ENCODE results near the gene ACP3. TPM values are rescaled to one million over a fixed set of nuclear protein-coding genes. Genes with fewer than 3 reads are reported as not detected.

The ACP3 gene
- total RNA-seq, 2 donors from 2014 or later: 0.34 to 1.5 TPM

DNA sequence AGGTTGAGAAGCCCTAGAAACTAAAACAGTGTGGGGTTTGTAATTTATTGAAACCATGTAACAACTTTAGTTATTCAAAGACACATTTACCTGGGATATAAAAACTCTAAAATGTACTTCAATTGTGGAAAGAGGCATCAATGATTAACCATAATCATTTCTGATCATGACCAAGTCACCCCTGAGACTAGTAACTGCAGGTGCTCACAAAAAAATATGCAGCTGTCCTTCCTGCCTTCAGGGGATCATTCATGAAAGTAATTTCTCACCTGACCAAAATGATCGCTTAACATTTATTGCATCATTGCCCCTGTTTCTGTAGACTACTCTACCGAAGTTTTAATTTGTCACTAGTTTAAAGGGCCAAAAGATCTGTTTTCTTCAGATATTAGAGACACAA, 9.0 kb downstream of the ACP3 start:
- no peak overlapping the region for H3K4me3 Mint-ChIP-seq
- no peaks in the 10 kb centered on the region for H3K9me3 ChIP-seq (ENCODE audit: control insufficient read depth, low read length, poor library complexity, severe bottlenecking)
- no peak overlapping the region for H3K27ac Mint-ChIP-seq
- DNase-seq (no peak), ATAC-seq (no peak)
- H3K4me1 Mint-ChIP-seq: no peaks in the 10 kb centered on the region
- no peaks in the 10 kb centered on the region for H3K36me3 Mint-ChIP-seq (ENCODE audit: low read depth)
- H3K27me3 Mint-ChIP-seq: peaks cover 37% of the 10 kb centered on the region

- Mint-ChIP-seq H3K4me3 (no peak overlapping the region), H3K4me1 (peaks cover 3% of the 10 kb centered on the region), H3K27ac (no peak overlapping the region), H3K36me3 (ENCODE audit: low read depth) (peaks cover 2% of the 10 kb centered on the region), H3K27me3 (peaks cover 40% of the 10 kb centered on the region)
- ATAC-seq: no peak
- H3K9me3 ChIP-seq (ENCODE audit: control insufficient read depth, low read length, poor library complexity, severe bottlenecking): no peaks in the 10 kb centered on the region
- DNase-seq: no peak
Measured at GRCh38 chr3:132332082-132332481, 14.9 kb downstream of the ACP3 start.

DNA sequence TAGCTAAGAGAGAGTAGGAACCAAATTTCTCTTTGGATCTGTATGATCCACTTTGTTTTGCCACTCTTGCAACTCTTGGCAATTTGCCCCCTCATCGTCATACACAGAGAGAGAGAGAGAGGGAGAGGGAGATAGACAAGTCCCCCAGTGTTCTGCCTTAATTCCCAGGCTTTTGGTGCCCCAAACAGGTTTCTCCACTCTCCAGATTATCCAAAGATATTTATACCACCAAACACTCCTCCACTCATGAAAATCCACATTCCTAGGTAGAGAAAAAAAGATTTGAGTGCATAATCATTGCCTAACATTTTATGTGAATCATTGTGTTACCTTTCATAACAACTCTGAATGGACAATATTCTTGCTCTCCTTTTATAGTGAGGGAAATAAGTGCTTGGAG, 15.3 kb downstream of the ACP3 start:
- Mint-ChIP-seq H3K27me3 (peaks cover 40% of the 10 kb centered on the region), H3K4me1 (peaks cover 3% of the 10 kb centered on the region), H3K4me3 (no peak overlapping the region), H3K27ac (no peak overlapping the region), H3K36me3 (ENCODE audit: low read depth) (peaks cover 2% of the 10 kb centered on the region)
- ATAC-seq (no peak), DNase-seq (no peak)
- H3K9me3 ChIP-seq (ENCODE audit: control insufficient read depth, low read length, poor library complexity, severe bottlenecking): no peaks in the 10 kb centered on the region

- DNase-seq (no peak), ATAC-seq (no peak)
- no peak overlapping the region for H3K27ac Mint-ChIP-seq
- no peaks in the 10 kb centered on the region for H3K36me3 Mint-ChIP-seq (ENCODE audit: low read depth)
- H3K4me3 Mint-ChIP-seq: no peak overlapping the region
- H3K9me3 ChIP-seq (ENCODE audit: control insufficient read depth, low read length, poor library complexity, severe bottlenecking): no peaks in the 10 kb centered on the region
- peaks cover 36% of the 10 kb centered on the region for H3K27me3 Mint-ChIP-seq
- peaks cover 5% of the 10 kb centered on the region for H3K4me1 Mint-ChIP-seq
Measured at GRCh38 chr3:132341746-132342145, 24.5 kb downstream of the ACP3 start.

GRCh38 chr3:132342183-132342582, 25.0 kb downstream of the ACP3 start:
- ATAC-seq: no peak
- Mint-ChIP-seq H3K36me3 (ENCODE audit: low read depth) (no peaks in the 10 kb centered on the region), H3K4me3 (no peak overlapping the region), H3K27ac (no peak overlapping the region), H3K4me1 (peaks cover 5% of the 10 kb centered on the region), H3K27me3 (peaks cover 36% of the 10 kb centered on the region)
- H3K9me3 ChIP-seq (ENCODE audit: control insufficient read depth, low read length, poor library complexity, severe bottlenecking): no peaks in the 10 kb centered on the region
- DNase-seq: no peak

GRCh38 chr3:132342610-132343009, 25.4 kb downstream of the ACP3 start:
- no peaks in the 10 kb centered on the region for H3K9me3 ChIP-seq (ENCODE audit: control insufficient read depth, low read length, poor library complexity, severe bottlenecking)
- H3K27ac Mint-ChIP-seq: no peak overlapping the region
- H3K4me1 Mint-ChIP-seq: peaks cover 5% of the 10 kb centered on the region
- H3K27me3 Mint-ChIP-seq: peaks cover 36% of the 10 kb centered on the region
- DNase-seq (no peak), ATAC-seq (no peak)
- H3K36me3 Mint-ChIP-seq (ENCODE audit: low read depth): no peaks in the 10 kb centered on the region
- H3K4me3 Mint-ChIP-seq: no peak overlapping the region

DNA sequence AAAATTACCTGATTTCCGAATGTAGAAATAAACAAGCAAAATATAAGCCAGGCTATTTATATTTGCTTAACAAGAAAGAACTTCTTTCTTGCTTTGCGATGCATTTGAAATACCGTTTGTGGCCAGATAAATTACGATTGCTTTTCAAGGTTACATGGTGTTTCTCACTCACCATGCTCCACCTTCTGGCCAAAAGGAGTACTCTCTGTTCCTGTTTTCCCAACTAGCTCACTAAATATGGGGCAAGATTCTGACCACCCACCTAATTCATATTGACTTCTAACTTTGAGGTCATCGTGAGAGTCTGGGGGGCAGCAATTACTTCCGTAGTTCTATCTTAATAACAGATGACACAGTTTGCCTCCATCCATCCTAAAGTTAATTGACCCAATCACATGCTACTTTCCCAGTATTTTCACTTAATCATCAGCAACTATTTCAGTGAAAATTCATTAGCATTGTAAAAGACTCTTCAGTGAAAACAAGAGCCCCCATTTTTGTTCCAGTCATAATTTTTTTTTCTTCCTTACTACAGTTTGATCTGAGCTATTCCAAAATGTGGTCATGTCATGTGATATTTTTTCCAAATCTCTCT, 25.9 kb downstream of the ACP3 start:
- ATAC-seq (no peak), DNase-seq (no peak)
- H3K4me1 Mint-ChIP-seq: peaks cover 5% of the 10 kb centered on the region
- H3K27ac Mint-ChIP-seq: no peak overlapping the region
- no peak overlapping the region for H3K4me3 Mint-ChIP-seq
- peaks cover 36% of the 10 kb centered on the region for H3K27me3 Mint-ChIP-seq
- no peaks in the 10 kb centered on the region for H3K9me3 ChIP-seq (ENCODE audit: control insufficient read depth, low read length, poor library complexity, severe bottlenecking)
- H3K36me3 Mint-ChIP-seq (ENCODE audit: low read depth): no peaks in the 10 kb centered on the region

GRCh38 chr3:132344666-132345280, 27.6 kb downstream of the ACP3 start:
- peaks cover 5% of the 10 kb centered on the region for H3K4me1 Mint-ChIP-seq
- no peak overlapping the region for H3K27ac Mint-ChIP-seq
- DNase-seq (no peak), ATAC-seq (no peak)
- no peak overlapping the region for H3K4me3 Mint-ChIP-seq
- H3K9me3 ChIP-seq (ENCODE audit: control insufficient read depth, low read length, poor library complexity, severe bottlenecking): no peaks in the 10 kb centered on the region
- H3K27me3 Mint-ChIP-seq: peaks cover 39% of the 10 kb centered on the region
- no peaks in the 10 kb centered on the region for H3K36me3 Mint-ChIP-seq (ENCODE audit: low read depth)

DNA sequence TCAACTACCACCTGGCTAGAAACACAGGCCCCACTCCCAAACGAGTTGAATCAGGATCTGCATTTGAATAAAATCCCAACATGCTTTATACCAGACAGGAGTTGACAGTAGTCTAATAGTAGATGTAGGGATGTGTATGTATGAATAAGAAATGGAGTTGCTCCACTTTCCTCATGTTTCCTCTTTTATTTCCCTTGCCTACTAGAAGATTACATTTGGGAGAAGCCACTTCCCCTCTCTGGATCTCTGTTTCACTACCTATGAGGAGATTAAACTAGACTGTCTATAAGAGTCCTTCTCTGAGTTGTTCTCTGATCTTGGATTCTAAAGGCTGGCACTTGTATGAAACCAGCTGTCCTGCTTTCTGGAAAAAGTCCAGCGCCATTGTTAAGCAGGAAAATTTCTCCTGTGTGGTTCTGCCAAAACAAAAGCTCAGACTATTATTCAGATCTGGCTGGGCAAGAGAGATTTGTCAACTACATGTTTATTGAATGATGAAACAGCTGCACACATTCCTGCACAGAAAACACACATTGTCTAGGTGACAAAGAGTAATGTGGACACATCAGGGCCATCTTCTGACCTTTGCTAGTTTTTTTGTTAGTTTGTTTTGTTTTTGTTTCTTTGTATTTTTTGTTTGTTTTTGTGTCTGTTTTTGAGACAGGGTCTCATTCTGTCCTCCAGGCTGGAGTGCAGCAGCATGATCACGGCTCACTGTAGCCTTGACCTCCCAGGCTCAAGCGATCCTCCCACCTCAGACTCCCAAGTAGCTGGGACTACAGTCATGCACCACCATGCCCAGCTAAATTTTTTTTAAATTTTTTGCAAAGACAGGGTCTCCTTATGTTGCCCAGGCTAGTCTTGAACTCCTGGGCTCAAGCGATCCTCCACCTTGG, 29.9 kb downstream of the ACP3 start:
- Mint-ChIP-seq H3K4me3 (no peak overlapping the region), H3K36me3 (ENCODE audit: low read depth) (peaks cover 4% of the 10 kb centered on the region), H3K4me1 (peaks cover 5% of the 10 kb centered on the region), H3K27me3 (peaks cover 46% of the 10 kb centered on the region), H3K27ac (no peak overlapping the region)
- ATAC-seq (no peak), DNase-seq (no peak)
- no peaks in the 10 kb centered on the region for H3K9me3 ChIP-seq (ENCODE audit: control insufficient read depth, low read length, poor library complexity, severe bottlenecking)

DNA sequence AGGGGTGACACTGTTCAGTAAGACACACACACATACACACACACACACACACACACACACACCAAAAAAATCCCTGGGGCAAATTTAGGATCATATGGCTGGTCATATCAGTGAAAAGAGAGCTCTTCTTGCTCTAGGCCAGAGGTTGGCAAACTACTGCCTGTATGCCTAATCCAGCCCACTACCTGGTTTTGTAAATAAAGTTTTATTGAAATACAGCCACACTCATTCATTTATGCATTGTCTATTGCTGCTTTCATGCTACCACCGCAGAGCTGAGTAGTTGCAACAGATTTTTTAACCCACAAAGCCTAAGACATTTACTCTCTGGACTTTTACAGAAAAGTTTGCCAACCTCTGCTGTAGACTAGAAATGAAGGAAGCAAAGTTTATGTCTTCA, 30.6 kb downstream of the ACP3 start:
- Mint-ChIP-seq H3K36me3 (ENCODE audit: low read depth) (peaks cover 4% of the 10 kb centered on the region), H3K27ac (no peak overlapping the region), H3K4me1 (peaks cover 9% of the 10 kb centered on the region), H3K4me3 (no peak overlapping the region), H3K27me3 (peaks cover 49% of the 10 kb centered on the region)
- no peaks in the 10 kb centered on the region for H3K9me3 ChIP-seq (ENCODE audit: control insufficient read depth, low read length, poor library complexity, severe bottlenecking)
- ATAC-seq: no peak
- DNase-seq: no peak

- no peaks in the 10 kb centered on the region for H3K9me3 ChIP-seq (ENCODE audit: control insufficient read depth, low read length, poor library complexity, severe bottlenecking)
- DNase-seq: no peak
- Mint-ChIP-seq H3K4me1 (peaks cover 9% of the 10 kb centered on the region), H3K27ac (no peak overlapping the region), H3K36me3 (ENCODE audit: low read depth) (peaks cover 4% of the 10 kb centered on the region), H3K27me3 (peaks cover 43% of the 10 kb centered on the region), H3K4me3 (no peak overlapping the region)
- no peak for ATAC-seq
Measured at GRCh38 chr3:132348531-132348930, 31.3 kb downstream of the ACP3 start.

DNA sequence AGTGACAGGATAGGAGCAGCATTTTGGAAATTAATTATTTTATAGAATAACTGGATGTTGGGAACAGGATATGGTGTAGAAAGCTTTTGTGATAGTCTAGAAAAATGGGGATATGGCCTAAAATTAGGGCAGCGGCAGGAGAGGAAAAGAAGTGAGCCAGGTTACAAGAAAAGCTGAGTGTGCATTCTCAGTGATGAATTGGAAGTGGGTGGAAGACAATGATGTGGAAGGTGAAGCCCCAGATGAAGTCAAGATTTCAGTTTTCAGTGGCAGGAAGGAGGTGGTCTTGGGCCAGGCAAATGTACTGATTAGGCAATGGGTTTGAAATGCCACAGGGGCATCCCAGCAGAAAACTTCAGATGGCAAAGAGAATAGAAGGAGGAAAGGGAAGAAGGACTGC, 33.6 kb downstream of the ACP3 start:
- Mint-ChIP-seq H3K4me3 (no peak overlapping the region), H3K36me3 (ENCODE audit: low read depth) (peaks cover 4% of the 10 kb centered on the region), H3K4me1 (peaks cover 6% of the 10 kb centered on the region), H3K27ac (no peak overlapping the region), H3K27me3 (peaks cover 43% of the 10 kb centered on the region)
- DNase-seq (no peak), ATAC-seq (no peak)
- H3K9me3 ChIP-seq (ENCODE audit: control insufficient read depth, low read length, poor library complexity, severe bottlenecking): no peaks in the 10 kb centered on the region

DNA sequence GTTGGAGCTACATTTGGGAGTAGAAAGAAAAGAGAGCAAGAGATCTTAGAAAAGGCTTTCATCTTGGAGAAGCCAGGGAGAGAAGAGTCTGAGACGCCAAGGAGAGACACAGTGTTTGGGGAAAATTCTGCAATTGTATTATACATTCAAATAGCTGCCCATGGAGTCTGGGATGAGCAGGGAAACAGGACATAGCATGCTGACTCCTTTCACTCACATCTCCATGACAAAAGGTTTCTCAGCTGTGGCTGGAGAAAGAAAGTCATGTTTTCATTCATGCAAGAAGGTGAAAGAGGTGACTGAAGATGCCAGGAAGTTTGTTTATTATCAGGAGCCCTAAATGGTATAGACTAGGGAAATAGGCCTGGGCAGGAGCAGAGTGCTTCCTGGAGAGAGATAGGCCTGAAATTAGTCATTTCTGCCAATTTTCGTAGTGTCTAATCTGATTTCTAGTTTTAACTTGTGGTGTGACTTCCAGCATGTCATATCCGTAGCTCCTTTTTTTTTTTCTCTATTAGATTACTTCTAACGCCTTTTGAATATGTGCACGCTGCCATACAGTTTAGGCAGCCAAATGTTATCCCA, 34.1 kb downstream of the ACP3 start:
- Mint-ChIP-seq H3K36me3 (ENCODE audit: low read depth) (peaks cover 4% of the 10 kb centered on the region), H3K4me3 (no peak overlapping the region), H3K27me3 (peaks cover 39% of the 10 kb centered on the region), H3K4me1 (peaks cover 4% of the 10 kb centered on the region), H3K27ac (no peak overlapping the region)
- no peaks in the 10 kb centered on the region for H3K9me3 ChIP-seq (ENCODE audit: control insufficient read depth, low read length, poor library complexity, severe bottlenecking)
- no peak for ATAC-seq
- DNase-seq: no peak
